Activated T-cell treated with anti-CD3 and anti-CD28 coated beads for 1 hour (primary cell): ENCODE measurements around the gene DNAJC4.

Source experiments
- DNase-seq: peaks from one replicate; pipeline ENCODE4 v3.0.0-alpha.2; 2020; ENCODE audit warnings: low read depth

DNAJC4 gene

GRCh38 chr11:64208796-64209562 is 21.4 kb upstream of the DNAJC4 start:
- DNase-seq, result no peak

DNA sequence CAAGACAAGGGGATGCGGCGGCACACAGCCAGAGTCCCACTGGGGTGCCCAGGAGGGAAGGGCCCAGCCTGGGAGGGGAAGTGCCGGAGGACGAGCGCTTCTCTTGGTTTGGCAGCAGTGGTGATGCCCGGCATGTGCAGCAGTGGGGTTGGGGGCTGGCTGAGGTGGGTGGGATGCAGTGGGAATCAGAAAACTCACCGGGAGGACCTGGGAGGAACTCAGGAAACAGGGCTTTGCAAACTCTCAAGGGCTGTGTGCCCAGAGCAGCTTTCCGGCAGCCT is 20.8 kb upstream of the DNAJC4 start:
- no peak for DNase-seq

GRCh38 chr11:64210301-64211020 is 19.9 kb upstream of the DNAJC4 start:
- DNase-seq, result no peak

- DNase-seq, result no peak
Measured at GRCh38 chr11:64211181-64211872, 19.0 kb upstream of the DNAJC4 start.

GRCh38 chr11:64216879-64217278 is 13.5 kb upstream of the DNAJC4 start:
- no peak for DNase-seq

GRCh38 chr11:64218628-64219353 is 11.6 kb upstream of the DNAJC4 start:
- no peak for DNase-seq

GRCh38 chr11:64219354-64219684 is 11.0 kb upstream of the DNAJC4 start:
- no peak for DNase-seq

GRCh38 chr11:64219755-64220154 is 10.6 kb upstream of the DNAJC4 start:
- DNase-seq, result no peak

DNA sequence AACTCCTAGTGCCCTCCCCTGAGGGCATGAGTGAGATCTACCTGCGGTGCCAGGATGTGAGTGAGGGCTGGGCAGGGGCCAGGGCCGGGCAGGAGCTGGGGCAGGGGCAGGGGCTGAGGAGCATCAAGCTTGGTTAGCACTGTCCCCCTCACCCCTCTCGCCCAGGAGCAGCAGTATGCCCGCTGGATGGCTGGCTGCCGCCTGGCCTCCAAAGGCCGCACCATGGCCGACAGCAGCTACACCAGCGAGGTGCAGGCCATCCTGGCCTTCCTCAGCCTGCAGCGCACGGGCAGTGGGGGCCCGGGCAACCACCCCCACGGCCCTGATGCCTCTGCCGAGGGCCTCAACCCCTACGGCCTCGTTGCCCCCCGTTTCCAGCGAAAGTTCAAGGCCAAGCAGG is 10.1 kb upstream of the DNAJC4 start:
- DNase-seq, result no peak

DNA sequence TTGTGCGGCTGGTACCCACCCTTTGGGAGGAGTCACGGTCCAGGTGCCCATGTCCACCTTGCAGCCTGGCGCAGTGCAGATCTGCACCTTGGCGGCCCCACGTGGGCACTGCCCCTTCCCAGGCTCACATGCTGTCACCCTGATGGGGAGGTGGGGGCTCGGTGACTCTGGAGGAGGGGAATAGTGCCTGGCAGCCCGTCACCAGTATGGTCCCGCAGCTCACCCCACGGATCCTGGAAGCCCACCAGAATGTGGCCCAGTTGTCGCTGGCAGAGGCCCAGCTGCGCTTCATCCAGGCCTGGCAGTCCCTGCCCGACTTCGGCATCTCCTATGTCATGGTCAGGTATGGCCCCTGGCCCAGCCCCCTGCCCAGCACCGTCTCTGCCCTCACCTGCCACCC is 9.6 kb upstream of the DNAJC4 start:
- no peak for DNase-seq

DNA sequence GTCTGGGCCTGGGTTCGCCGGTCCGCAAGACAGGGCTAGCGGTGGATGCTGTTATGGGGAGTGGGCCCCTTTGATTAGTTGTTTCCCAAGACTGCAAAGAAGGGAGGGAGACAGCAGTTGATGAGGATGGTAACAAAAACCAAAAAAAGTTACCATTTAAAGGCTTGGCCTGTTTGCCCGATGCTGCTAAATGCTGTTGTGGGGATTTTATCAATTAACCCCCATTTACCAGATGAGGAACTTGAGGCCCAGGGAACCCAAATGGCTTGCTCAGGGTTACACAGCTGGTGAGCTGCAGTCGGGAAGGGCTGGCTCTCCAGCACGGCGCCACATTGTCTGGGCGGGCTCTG is 7.7 kb upstream of the DNAJC4 start:
- DNase-seq, result no peak

GRCh38 chr11:64223001-64223651 is 7.2 kb upstream of the DNAJC4 start:
- DNase-seq, result no peak

DNA sequence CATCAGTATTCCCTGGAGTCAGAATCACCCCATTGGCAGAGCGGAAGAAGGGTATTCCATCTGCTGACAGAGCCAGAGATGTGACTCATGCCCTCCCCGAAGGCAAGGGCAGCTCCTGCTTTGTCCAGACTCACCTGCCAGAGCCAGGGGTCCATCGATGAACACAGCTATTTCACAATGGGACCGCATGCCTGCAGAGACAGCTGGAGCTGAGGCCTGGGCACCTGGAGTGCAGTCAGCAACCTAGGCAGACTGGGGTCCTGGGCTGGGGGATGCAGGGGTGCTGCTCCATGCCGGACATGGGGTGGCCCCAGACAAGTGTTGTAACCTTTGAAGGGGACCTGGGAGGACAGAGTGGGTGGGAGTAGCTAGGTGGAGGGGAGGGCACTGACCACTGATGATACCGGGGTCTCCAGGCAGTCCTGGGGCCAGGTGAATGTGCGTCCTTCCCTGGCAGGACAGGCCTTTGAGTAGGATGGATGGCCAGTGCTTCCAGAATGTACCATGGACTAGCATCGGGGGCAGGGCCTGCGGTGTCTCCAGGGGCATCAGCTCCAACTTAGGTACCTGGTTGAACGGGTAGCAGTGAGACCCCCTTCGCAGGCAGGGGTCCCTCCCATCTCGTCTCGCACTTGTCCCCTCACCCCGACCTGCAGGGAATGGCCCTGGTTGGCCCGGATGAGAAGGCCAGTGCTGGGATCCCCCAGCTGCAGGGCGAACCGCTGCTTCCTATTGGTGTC is 6.0 kb upstream of the DNAJC4 start:
- DNase-seq, result no peak

DNA sequence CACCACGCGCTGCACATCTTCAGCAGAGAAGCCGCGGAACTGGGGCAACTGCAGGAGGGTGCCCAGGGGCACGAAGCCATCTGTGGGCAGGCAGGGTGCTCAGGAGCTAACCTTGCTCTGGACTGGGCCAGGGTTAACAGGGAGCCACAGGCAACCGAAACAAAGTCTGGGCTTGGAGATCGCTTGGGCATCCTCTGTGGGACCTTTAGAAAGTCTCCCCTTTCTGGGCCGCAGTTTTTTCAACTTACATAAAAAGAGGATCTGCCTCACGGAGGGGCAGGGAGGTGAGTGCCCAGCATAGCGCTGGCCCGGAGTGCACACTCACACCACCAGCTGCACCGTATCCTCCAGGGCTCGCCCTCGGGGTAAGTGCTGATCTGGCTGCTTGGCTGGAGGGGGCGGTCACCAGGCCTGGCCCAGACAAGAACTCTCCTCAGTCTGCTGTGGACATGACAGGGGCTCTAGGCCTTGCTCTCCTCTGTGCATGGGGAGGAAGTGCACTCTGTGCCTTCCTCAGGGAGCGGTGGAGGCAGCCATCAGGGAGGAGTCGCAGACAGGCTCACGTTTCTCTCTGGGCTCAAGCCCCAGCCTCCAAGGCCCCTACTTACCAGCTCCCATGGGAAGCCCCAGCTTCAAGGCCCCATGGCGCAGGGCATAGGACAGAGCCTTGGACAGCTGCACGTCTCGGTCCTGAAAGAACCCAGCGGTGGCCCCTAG is 5.3 kb upstream of the DNAJC4 start:
- DNase-seq, result no peak

DNA sequence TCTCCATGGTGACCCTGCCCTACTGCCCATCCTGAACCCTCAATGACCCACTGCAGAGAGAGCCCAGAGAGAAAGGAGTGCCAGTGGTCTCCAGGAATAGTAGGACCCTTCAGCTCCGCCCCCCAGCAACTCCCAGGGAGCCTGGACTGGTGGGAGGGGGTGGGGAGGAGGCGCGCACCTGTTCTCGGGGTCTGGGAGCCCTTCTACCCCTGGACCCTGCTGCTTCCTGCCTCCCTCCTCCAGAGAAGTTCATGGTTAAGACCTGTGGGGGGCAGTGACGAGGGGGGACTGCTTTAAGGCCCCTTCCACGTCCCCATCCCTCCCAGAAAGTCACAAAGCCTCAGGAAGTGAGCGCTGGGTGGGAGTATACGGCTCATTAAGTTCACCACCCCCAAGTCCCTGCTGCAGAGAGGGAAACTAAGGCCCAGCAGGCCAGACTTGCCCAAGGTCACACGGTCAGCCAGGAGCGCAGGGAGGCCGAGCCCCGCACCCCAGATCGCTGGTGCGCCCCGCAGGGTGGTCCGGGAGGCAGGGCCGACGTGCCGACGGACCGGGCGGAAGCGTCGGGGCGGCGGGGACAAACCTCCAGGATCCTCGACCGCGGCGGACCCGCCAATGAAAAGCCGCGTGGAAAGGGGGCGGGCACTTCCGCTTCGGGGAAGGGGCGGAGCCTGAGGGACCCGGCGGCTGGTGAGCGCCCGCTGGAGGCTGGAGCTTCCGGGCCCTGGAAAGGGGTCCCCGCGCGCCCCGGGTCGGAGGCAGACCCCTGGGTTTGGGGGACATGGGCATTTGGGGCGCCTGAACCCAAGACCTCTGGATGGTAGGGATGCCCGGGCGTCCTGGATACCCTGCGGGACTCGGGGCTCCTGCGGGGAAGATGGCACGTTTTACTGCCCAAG is 4.5 kb upstream of the DNAJC4 start, which contains the start of the genes NUDT22 and TRPT1:
NUDT22 (plus strand) TSS at position 667 of the 899 bp plus-strand sequence. CDS start 379 bp downstream, outside the sequence.
TRPT1 (minus strand) TSS at position 579 of the 899 bp plus-strand sequence; CDS start at position 253, 326 bp downstream.
- peak; percentile 89 for DNase-seq

DNA sequence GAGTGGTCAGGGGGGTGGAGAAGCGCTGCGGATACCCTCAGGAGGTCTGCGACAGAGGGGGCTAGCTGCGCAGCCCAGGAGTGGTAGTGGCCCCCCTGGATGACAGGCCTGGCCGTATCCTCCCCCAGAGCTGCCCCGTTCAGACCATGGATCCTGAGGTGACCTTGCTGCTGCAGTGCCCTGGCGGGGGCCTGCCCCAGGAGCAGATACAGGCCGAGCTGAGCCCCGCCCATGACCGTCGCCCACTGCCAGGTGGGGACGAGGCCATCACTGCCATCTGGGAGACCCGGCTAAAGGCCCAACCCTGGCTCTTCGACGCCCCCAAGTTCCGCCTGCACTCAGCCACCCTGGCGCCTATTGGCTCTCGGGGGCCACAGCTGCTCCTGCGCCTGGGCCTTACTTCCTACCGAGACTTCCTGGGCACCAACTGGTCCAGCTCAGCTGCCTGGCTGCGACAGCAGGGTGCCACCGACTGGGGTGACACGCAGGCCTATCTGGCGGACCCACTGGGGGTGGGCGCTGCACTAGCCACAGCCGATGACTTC is 3.8 kb upstream of the DNAJC4 start:
- peak; percentile 30 for DNase-seq

DNA sequence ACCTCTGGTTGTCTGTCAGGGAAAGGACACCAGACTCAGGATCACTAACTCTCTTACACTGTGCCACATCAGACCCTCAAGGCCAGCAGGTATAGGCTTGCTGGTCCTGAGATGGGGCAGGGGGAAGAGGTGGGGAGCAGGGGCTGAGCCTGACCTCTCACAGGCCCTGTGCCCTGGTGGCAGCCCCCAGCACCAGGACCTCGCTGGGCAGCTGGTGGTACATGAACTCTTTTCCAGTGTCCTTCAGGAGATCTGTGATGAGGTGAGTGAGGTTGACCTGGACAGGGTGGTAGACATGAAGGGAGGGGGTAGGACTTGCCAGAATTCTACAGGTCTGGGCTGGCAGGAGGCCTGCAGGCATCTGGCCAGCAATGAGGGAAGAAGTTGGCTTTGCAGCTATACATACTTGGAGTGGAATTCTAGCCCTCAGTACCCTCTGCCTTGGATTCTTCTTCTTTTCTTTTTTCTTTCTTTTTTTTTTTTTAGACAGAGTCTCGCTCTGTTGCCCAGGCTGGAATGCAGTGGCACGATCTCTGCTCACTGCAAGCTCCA is 2.9 kb upstream of the DNAJC4 start:
- no peak for DNase-seq

- DNase-seq, result no peak
Measured at GRCh38 chr11:64229090-64229743, 1.1 kb upstream of the DNAJC4 start.
